ENCODE data around the gene LMF2.

The LMF2 gene

GRCh38 chr22:50481045-50481439, 26.5 kb downstream of the LMF2 start:
- DNase-seq: no peak

- no peak for DNase-seq
Observed at GRCh38 chr22:50479721-50480120, 27.8 kb downstream of the LMF2 start.

- DNase-seq: no peak
Observed at GRCh38 chr22:50477923-50478322, 29.6 kb downstream of the LMF2 start.

GRCh38 chr22:50476868-50477267, 30.6 kb downstream of the LMF2 start:
- no peak for DNase-seq

GRCh38 chr22:50475652-50476002, 31.9 kb downstream of the LMF2 start:
- DNase-seq: no peak

GRCh38 chr22:50474710-50475651, 32.5 kb downstream of the LMF2 start, which contains the start of gene SBF1:
TSS of gene SBF1 (minus strand) at chr22:50475035. CDS start at chr22:50474840, 195 bp downstream.
- peak; percentile 73 for DNase-seq

GRCh38 chr22:50473855-50474671, 33.4 kb downstream of the LMF2 start:
- no peak for DNase-seq

GRCh38 chr22:50473088-50473487, 34.4 kb downstream of the LMF2 start:
- no peak for DNase-seq

GRCh38 chr22:50471962-50472361, 35.5 kb downstream of the LMF2 start:
- no peak for DNase-seq

- DNase-seq: no peak
Observed at GRCh38 chr22:50471197-50471847, 36.2 kb downstream of the LMF2 start.

GRCh38 chr22:50470491-50470890, 37.0 kb downstream of the LMF2 start:
- DNase-seq: no peak

GRCh38 chr22:50469377-50470305, 37.9 kb downstream of the LMF2 start:
- DNase-seq: no peak

GRCh38 chr22:50468626-50469025, 38.9 kb downstream of the LMF2 start:
- DNase-seq: no peak

- no peak for DNase-seq
Observed at GRCh38 chr22:50467773-50468440, 39.6 kb downstream of the LMF2 start.

- no peak for DNase-seq
Observed at GRCh38 chr22:50467341-50467740, 40.2 kb downstream of the LMF2 start.

GRCh38 chr22:50465066-50465930, 42.2 kb downstream of the LMF2 start:
- DNase-seq: no peak

GRCh38 chr22:50464451-50464850, 43.1 kb downstream of the LMF2 start:
- DNase-seq: no peak

GRCh38 chr22:50463188-50463900, 44.2 kb downstream of the LMF2 start:
- no peak for DNase-seq

GRCh38 chr22:50461979-50462540, 45.4 kb downstream of the LMF2 start:
- no peak for DNase-seq

GRCh38 chr22:50461536-50461935, 46.0 kb downstream of the LMF2 start:
- no peak for DNase-seq
